Right lobe of liver (tissue), 6 donors: ENCODE measurements around the gene HSPA9. TPM values are rescaled to one million over a fixed set of nuclear protein-coding genes. Genes with fewer than 3 reads are reported as not detected.

ENCODE experiments used
- ATAC-seq, 4 donors: fragments of 200-7000 bp; cut with Tn5 transposase; one replicate each; pipeline ENCODE4 v1.9.1; 2020; ENCODE audit warnings: mild to moderate bottlenecking in 4 of 4, moderate library complexity in 4 of 4
- DNase-seq, 3 donors: peaks; one replicate each; pipeline ENCODE4 v3.0.0-alpha.2; 2020
- H3K27ac ChIP-seq, 3 donors: fragments of 200-600 bp; one replicate each; pipeline ENCODE4 v1.8.0; 2022
- H3K27me3 ChIP-seq, 2 donors: fragments of 200-600 bp; one replicate each; pipeline ENCODE4 v1.8.0; 2022
- H3K36me3 ChIP-seq, 4 donors: fragments of 200-600 bp; sonication (generic) in 1 of 4; one replicate each; pipeline versions ENCODE4 v1.5.1 to v1.8.0; 2017 to 2022; ENCODE audit warnings: control low read depth in 1 of 4
- H3K4me1 ChIP-seq, 4 donors: fragments of 200-600 bp; sonication (generic) in 1 of 4; one replicate each; pipeline versions ENCODE4 v1.5.1 to v1.8.0; 2017 to 2022; ENCODE audit warnings: control low read depth in 1 of 4
- H3K4me3 ChIP-seq, 3 donors: fragments of 200-600 bp; one replicate each; pipeline ENCODE4 v1.8.0; 2022
- H3K9me3 ChIP-seq, 4 donors: fragments of 200-600 bp; sonication (generic) in 1 of 4; one replicate each; pipeline versions ENCODE4 v1.5.1 to v1.8.0; 2017 to 2022; ENCODE audit warnings: control low read depth in 1 of 4
- POLR2A ChIP-seq: fragments of 450-650 bp; IDR thresholded peaks from one replicate; pipeline ENCODE4 v1.6.1; 2017; ENCODE audit warnings: antibody characterized with exemption, mild to moderate bottlenecking
- WGBS: methylation state at CpG from one replicate; pipeline ENCODE4 v1.1.6; 2018; ENCODE audit warnings: low coverage, low lambda C conversion rate; ENCODE audit not compliant: insufficient coverage; ENCODE audit errors: missing lambda C conversion rate; 5-methylcytosine and 5-hydroxymethylcytosine counted together
- intact Hi-C, 2 donors: fragments of 100-400 bp; cut with DNase I; formaldehyde crosslinking; loops; one replicate each; pipeline versions ENCODE4 v1.11.2 to v1.14.1; 2022
- total RNA-seq, 6 experiments: library from RNA; depleted of rRNA in 2 of 6; stranded (reverse); fragments of >200 nt in 2 of 6; fragmentation: NEBNext Ultra II Directional in 3 of 6; extraction: Animal tissue kit (Norgen Biotek cat#: 25700) in 3 of 6; gene quantifications; one replicate each; pipeline versions ENCODE4 v1.1.0 to v1.2.4, GENCODE V29; 2016 to 2023
- TF ChIP-seq, protein P1 (sequence below), 4 donors: fragments of 200-600 bp in 3 of 4; fragments of 450-650 bp in 1 of 4; IDR thresholded peaks; one replicate each; pipeline versions ENCODE4 v1.5.1 to v1.8.0; 2016 to 2022; ENCODE audit warnings: antibody characterized with exemption in 4 of 4, mild to moderate bottlenecking in 2 of 4
- donor health status: DM: no; HTN: yes; CAD: no.
- donor health status: DM: no; HTN: no; CAD: no.
- donor health status: DM: no; HTN: no; CAD: no.
- donor health status: DM: no; HTN: yes; CAD: no.
- donor health status: DM: no; HTN: yes; CAD: no.

Gene HSPA9
- total RNA-seq, 6 experiments from 2014 or later = 198 to 459 (median 229) TPM

- H3K4me1 ChIP-seq = peaks cover 0 to 11% (median 0%) of the 10 kb centered on the region in 4 donors
- no peak overlapping the region for H3K4me3 ChIP-seq
- DNase-seq = no peak
- TF ChIP-seq, protein P1, sequence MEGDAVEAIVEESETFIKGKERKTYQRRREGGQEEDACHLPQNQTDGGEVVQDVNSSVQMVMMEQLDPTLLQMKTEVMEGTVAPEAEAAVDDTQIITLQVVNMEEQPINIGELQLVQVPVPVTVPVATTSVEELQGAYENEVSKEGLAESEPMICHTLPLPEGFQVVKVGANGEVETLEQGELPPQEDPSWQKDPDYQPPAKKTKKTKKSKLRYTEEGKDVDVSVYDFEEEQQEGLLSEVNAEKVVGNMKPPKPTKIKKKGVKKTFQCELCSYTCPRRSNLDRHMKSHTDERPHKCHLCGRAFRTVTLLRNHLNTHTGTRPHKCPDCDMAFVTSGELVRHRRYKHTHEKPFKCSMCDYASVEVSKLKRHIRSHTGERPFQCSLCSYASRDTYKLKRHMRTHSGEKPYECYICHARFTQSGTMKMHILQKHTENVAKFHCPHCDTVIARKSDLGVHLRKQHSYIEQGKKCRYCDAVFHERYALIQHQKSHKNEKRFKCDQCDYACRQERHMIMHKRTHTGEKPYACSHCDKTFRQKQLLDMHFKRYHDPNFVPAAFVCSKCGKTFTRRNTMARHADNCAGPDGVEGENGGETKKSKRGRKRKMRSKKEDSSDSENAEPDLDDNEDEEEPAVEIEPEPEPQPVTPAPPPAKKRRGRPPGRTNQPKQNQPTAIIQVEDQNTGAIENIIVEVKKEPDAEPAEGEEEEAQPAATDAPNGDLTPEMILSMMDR (IDR thresholded peaks at IDR 0.05) = no peak
- TF ChIP-seq POLR2A = no peak
- peak in 1 of 4 donors; percentile 15 for ATAC-seq
- 84% methylated on average over 5 of the region's 5 CpGs for WGBS
- H3K9me3 ChIP-seq = no peaks in the 10 kb centered on the region
- intact Hi-C loops = loop anchor here in 1 of 2 donors (10.0 kb wide), 1 partner anchor 109 kb away; no protein-coding TSS in a partner anchor
- H3K27ac ChIP-seq = no peak overlapping the region
- H3K36me3 ChIP-seq = peaks cover 0 to 46% (median 28%) of the 10 kb centered on the region in 4 donors
- H3K27me3 ChIP-seq = no peaks in the 10 kb centered on the region
Measured at GRCh38 chr5:138553437-138554095, 21.6 kb downstream of the HSPA9 start.

DNA sequence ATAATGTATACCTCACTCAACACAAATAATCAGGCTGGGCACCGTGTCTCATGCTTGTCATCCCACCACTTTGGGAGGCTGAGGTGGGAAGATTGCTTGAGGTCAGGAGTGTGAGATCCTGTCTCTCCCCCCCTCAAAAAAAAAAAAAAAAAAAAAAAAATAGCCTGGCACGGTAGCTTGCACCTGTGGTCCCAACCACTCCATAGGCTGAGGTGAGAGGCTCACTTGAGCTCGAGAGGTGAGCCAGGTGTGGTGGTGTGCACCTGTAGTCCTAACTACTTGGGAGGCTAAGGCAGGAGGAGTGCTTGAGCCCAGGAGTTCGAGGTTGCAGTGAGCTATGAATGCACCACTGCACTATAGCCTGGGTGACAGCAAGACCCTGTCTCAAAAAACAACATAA lies 22.5 kb downstream of the HSPA9 start:
- no peaks in the 10 kb centered on the region for H3K9me3 ChIP-seq
- peaks cover 0 to 37% (median 22%) of the 10 kb centered on the region in 4 donors for H3K36me3 ChIP-seq
- H3K27me3 ChIP-seq = no peaks in the 10 kb centered on the region
- 100% methylated on average over 4 of the region's 4 CpGs for WGBS
- ATAC-seq (peak in 1 of 4 donors; percentile 28), DNase-seq (no peak)
- intact Hi-C loops = loop anchor here in 1 of 2 donors (10.0 kb wide), 1 partner anchor 108 kb away; no protein-coding TSS in a partner anchor
- no peak overlapping the region for H3K27ac ChIP-seq
- peaks cover 0 to 11% (median 0%) of the 10 kb centered on the region in 4 donors for H3K4me1 ChIP-seq
- no peak for TF ChIP-seq POLR2A
- TF ChIP-seq, protein P1 (IDR thresholded peaks at IDR 0.05) = no peak
- no peak overlapping the region for H3K4me3 ChIP-seq

DNA sequence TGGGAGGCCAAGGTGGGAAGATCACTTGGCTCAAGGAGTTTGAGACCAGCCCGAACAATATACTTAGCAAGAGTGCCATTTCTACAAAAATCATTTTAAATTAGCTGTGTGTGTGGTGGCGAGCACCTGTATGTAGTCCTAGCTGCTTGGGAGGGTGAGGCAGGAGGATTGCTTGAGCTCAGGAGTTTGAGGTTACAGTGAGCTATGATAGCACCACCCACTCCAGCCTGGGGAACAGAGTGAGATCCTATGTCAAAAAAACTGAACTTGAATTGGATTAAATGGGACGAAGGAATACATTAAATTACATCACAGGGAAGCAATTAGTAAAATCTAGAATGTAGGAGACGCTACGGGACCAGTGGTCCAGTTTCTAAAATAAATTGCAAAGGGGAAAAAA lies 25.8 kb downstream of the HSPA9 start:
- 94% methylated on average over 5 of the region's 5 CpGs for WGBS
- H3K27ac ChIP-seq = no peak overlapping the region
- no peak for DNase-seq
- no peaks in the 10 kb centered on the region for H3K27me3 ChIP-seq
- no peaks in the 10 kb centered on the region for H3K9me3 ChIP-seq
- no peak overlapping the region for H3K4me3 ChIP-seq
- no peak for TF ChIP-seq POLR2A
- TF ChIP-seq, protein P1 (IDR thresholded peaks at IDR 0.05) = no peak
- ATAC-seq = no peak
- peaks cover 0 to 4% (median under 1%) of the 10 kb centered on the region in 4 donors for H3K36me3 ChIP-seq
- intact Hi-C loops = loop anchor here in 1 of 2 donors (10.0 kb wide), 1 partner anchor 95 kb away; no protein-coding TSS in a partner anchor
- peaks cover 0 to 31% (median 3%) of the 10 kb centered on the region in 4 donors for H3K4me1 ChIP-seq

- no peak overlapping the region for H3K4me3 ChIP-seq
- TF ChIP-seq, protein P1 (IDR thresholded peaks at IDR 0.05) = no peak
- TF ChIP-seq POLR2A = no peak
- H3K36me3 ChIP-seq = no peaks in the 10 kb centered on the region
- no peak for DNase-seq
- H3K4me1 ChIP-seq = peaks cover 0 to 30% (median 6%) of the 10 kb centered on the region in 4 donors
- intact Hi-C loops = loop anchor here in 1 of 2 donors (10.0 kb wide), 1 partner anchor 91 kb away; no protein-coding TSS in a partner anchor
- no peak for ATAC-seq
- no peaks in the 10 kb centered on the region for H3K27me3 ChIP-seq
- no peaks in the 10 kb centered on the region for H3K9me3 ChIP-seq
- no peak overlapping the region for H3K27ac ChIP-seq
- 79% methylated on average over 6 of the region's 6 CpGs for WGBS
Measured at GRCh38 chr5:138545919-138546562, 29.2 kb downstream of the HSPA9 start.
